Endodermal cell (in vitro differentiated cells): ENCODE data around the gene NSUN2. TPM values are rescaled to one million over a fixed set of nuclear protein-coding genes. Genes with fewer than 3 reads are reported as not detected.
A peak's percentile ranks its signal among the peaks of the same experiment; 100 is the strongest.

Experiments used
- DNase-seq: peaks from one replicate; pipeline ENCODE4 v3.0.0-alpha.2; 2017
- H3K27ac ChIP-seq: 2 replicates; pipeline ENCODE4 v1.5.1; 2013; ENCODE audit warnings: mild to moderate bottlenecking, low read depth, low read length, moderate library complexity
- H3K27me3 ChIP-seq: 2 replicates; pipeline ENCODE4 v1.6.1; 2013; ENCODE audit warnings: mild to moderate bottlenecking, low read length, moderate library complexity; ENCODE audit not compliant: insufficient read depth, control insufficient read depth, poor library complexity, severe bottlenecking
- H3K36me3 ChIP-seq: 2 replicates; pipeline ENCODE4 v1.7.0; 2013; ENCODE audit warnings: mild to moderate bottlenecking, low read length, moderate library complexity; ENCODE audit not compliant: control insufficient read depth, insufficient read depth
- H3K4me1 ChIP-seq: one replicate; pipeline ENCODE4 v1.7.0; 2013; ENCODE audit warnings: low read length; ENCODE audit not compliant: control insufficient read depth, insufficient read depth
- H3K4me3 ChIP-seq: 2 replicates; pipeline ENCODE4 v1.5.1; 2013; ENCODE audit warnings: mild to moderate bottlenecking, low read length, moderate library complexity
- H3K9ac ChIP-seq: 2 replicates; pipeline ENCODE4 v1.6.1; 2013; ENCODE audit warnings: mild to moderate bottlenecking, low read length, moderate library complexity; ENCODE audit not compliant: poor library complexity, severe bottlenecking; ENCODE audit errors: extremely low read depth
- H3K9me3 ChIP-seq: 2 replicates; pipeline ENCODE4 v1.6.1; 2013; ENCODE audit warnings: mild to moderate bottlenecking, low read length, moderate library complexity; ENCODE audit not compliant: control insufficient read depth
- H3K27ac Mint-ChIP-seq: 2 replicates; pipeline ENCODE4 v1.8.0; 2020; ENCODE audit warnings: mixed read lengths
- H3K27me3 Mint-ChIP-seq: 2 replicates; pipeline ENCODE4 v1.8.0; 2021; ENCODE audit warnings: mild to moderate bottlenecking, mixed read lengths; ENCODE audit not compliant: insufficient read depth
- H3K36me3 Mint-ChIP-seq: 2 replicates; pipeline ENCODE4 v1.8.0; 2020; ENCODE audit warnings: low read depth, mixed read lengths
- H3K4me1 Mint-ChIP-seq: 2 replicates; pipeline ENCODE4 v1.8.0; 2020; ENCODE audit warnings: mixed read lengths
- H3K4me3 Mint-ChIP-seq: 2 replicates; pipeline ENCODE4 v1.8.0; 2020; ENCODE audit warnings: mild to moderate bottlenecking, moderate library complexity, mixed read lengths
- H3K9me3 Mint-ChIP-seq: 2 replicates; pipeline ENCODE4 v1.8.0; 2020; ENCODE audit warnings: mild to moderate bottlenecking, mixed read lengths
- WGBS, 2 experiments: methylation state at CpG; one replicate each; pipeline versions ENCODE4 v1.1.5 to v1.1.7; 2013; ENCODE audit warnings: missing lambda C conversion rate in 2 of 2, mixed read lengths in 1 of 2; ENCODE audit not compliant: insufficient coverage in 1 of 2, insufficient read length in 1 of 2; 5-methylcytosine and 5-hydroxymethylcytosine counted together
- total RNA-seq, 2 donors: library from RNA; stranded (reverse); fragmentation: NEBNext Ultra II Directional in 1 of 2; extraction: Animal tissue kit (Norgen Biotek cat#: 25700) in 1 of 2; gene quantifications; 2 replicates in 1 of 2; 3 replicates in 1 of 2; pipeline ENCODE4 v1.2.1, GENCODE V29; 2021
- TF ChIP-seq, protein P1 (sequence below): fragments of 200-600 bp; sonication (generic); conservative IDR thresholded peaks from 2 replicates; pipeline ENCODE4 v1.5.0; 2021; ENCODE audit warnings: antibody characterized with exemption, mild to moderate bottlenecking

The NSUN2 gene
- total RNA-seq, 2 donors from 2014 or later = 71.8 to 90.8 TPM

- Histone ChIP-seq H3K9ac (no peak overlapping the region), H3K27ac (no peak overlapping the region), H3K4me1 (no peaks in the 10 kb centered on the region), H3K9me3 (no peaks in the 10 kb centered on the region), H3K36me3 (no peaks in the 10 kb centered on the region), H3K4me3 (peak overlapping the region; percentile 47), H3K27me3 (peaks cover 57% of the 10 kb centered on the region)
- TF ChIP-seq, protein P1, sequence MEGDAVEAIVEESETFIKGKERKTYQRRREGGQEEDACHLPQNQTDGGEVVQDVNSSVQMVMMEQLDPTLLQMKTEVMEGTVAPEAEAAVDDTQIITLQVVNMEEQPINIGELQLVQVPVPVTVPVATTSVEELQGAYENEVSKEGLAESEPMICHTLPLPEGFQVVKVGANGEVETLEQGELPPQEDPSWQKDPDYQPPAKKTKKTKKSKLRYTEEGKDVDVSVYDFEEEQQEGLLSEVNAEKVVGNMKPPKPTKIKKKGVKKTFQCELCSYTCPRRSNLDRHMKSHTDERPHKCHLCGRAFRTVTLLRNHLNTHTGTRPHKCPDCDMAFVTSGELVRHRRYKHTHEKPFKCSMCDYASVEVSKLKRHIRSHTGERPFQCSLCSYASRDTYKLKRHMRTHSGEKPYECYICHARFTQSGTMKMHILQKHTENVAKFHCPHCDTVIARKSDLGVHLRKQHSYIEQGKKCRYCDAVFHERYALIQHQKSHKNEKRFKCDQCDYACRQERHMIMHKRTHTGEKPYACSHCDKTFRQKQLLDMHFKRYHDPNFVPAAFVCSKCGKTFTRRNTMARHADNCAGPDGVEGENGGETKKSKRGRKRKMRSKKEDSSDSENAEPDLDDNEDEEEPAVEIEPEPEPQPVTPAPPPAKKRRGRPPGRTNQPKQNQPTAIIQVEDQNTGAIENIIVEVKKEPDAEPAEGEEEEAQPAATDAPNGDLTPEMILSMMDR = peak; percentile 70
- H3K27me3 Mint-ChIP-seq = peaks cover 81% of the 10 kb centered on the region
- peak; percentile 80 for DNase-seq
- H3K4me3 Mint-ChIP-seq = peak overlapping the region; percentile 41
- no peaks in the 10 kb centered on the region for H3K4me1 Mint-ChIP-seq
- no peaks in the 10 kb centered on the region for H3K36me3 Mint-ChIP-seq
- WGBS, 2 experiments = 8 to 12% methylated on average over 15 to 85 of the region's 85 CpGs
- H3K9me3 Mint-ChIP-seq = peaks cover 7% of the 10 kb centered on the region
- H3K27ac Mint-ChIP-seq = no peak overlapping the region
Observed at GRCh38 chr5:6583049-6583880, 49.6 kb downstream of the NSUN2 start.

DNA sequence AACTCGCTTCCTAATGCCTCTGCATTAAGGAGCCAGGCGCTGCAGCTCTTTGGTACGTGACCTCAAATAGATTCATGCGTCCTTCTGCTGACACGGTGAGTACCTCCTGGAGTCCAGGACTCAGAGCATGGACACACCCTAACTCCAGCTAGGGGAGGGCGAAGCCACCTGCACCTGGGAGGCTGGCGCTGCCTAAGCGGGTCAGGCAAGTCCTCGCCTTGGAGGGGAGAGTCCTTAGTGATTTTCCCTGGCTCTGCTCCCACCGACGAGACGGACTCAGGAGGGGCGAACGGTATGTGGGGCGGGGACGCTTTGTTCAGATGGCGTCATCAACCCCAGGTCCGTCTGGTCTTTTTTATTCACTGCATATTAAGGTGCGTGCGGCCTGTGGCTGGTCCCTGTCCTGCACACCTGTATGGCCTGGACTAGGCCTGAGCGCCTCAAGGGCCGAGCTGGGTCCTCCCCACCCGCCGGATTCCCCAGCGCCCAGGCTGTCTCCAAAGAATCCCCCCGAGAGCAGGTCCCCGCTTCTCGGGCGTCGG is 50.3 kb downstream of the NSUN2 start:
- peaks cover 57% of the 10 kb centered on the region for H3K27me3 ChIP-seq
- WGBS, 2 experiments = 78 to 86% methylated on average over 11 to 30 of the region's 30 CpGs

DNA sequence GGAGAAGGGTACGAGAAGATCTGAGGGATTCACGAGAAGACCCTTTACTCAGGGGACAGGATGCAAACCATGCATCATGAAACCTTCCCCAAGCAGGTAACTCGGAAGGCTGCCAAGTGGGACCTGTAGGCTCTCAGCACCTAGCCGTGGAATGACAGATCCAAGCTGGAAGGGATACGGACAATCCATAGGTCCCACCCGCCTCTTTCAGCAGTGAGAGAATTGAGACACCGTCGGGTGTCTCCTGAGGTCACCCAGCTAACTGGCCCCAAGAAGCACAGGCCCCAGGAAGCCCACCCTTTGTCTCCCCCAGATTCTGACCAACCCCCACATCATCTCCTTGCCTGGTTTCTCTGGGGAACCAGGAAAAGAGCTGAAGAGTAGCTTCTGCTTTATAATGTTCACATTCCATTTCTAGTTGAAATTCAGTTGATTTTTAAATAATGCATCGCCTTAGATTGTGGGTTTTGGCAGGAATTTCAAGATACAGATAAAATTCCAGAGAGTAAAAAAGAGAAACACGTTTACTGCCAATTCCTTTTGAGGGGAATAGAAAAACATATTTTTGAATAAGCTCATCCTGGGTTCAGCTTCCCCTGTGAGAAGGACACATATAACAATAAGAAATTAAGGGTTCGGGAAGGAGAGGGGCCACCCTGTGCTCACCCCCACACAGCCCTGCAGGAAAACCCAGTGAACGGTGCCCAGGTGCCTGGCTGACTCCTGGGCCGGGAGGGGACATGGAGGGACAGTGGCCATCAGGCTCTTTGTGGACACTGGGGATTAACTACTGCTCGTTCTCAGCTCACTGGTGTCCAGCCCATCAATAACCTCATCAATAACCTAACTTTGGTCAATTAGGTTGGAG is 51.1 kb downstream of the NSUN2 start:
- DNase-seq = no peak
- TF ChIP-seq, protein P1 = no peak
- Mint-ChIP-seq H3K9me3 (peaks cover 20% of the 10 kb centered on the region), H3K4me1 (no peaks in the 10 kb centered on the region), H3K36me3 (no peaks in the 10 kb centered on the region), H3K27ac (no peak overlapping the region), H3K27me3 (peaks cover 84% of the 10 kb centered on the region), H3K4me3 (no peak overlapping the region)
- 88 to 91% methylated on average over 8 to 14 of the region's 14 CpGs for WGBS, 2 experiments
- no peaks in the 10 kb centered on the region for H3K36me3 ChIP-seq
- peaks cover 57% of the 10 kb centered on the region for H3K27me3 ChIP-seq
- no peaks in the 10 kb centered on the region for H3K4me1 ChIP-seq
- H3K9me3 ChIP-seq = no peaks in the 10 kb centered on the region
- H3K9ac ChIP-seq = no peak overlapping the region
- no peak overlapping the region for H3K27ac ChIP-seq
- no peak overlapping the region for H3K4me3 ChIP-seq

More for the DNA sequence above, 50.3 kb downstream of the NSUN2 start:
- H3K36me3 ChIP-seq = no peaks in the 10 kb centered on the region
- no peaks in the 10 kb centered on the region for H3K9me3 ChIP-seq
- Mint-ChIP-seq H3K27me3 (peaks cover 86% of the 10 kb centered on the region), H3K4me1 (no peaks in the 10 kb centered on the region), H3K4me3 (peak overlapping the region; percentile 41), H3K27ac (no peak overlapping the region), H3K36me3 (no peaks in the 10 kb centered on the region), H3K9me3 (peaks cover 13% of the 10 kb centered on the region)
- no peak overlapping the region for H3K9ac ChIP-seq
- TF ChIP-seq, protein P1 = no peak
- H3K4me1 ChIP-seq = no peaks in the 10 kb centered on the region
- DNase-seq = no peak
- H3K4me3 ChIP-seq = peak overlapping the region; percentile 45
- no peak overlapping the region for H3K27ac ChIP-seq
